ENCODE results near the gene FMNL1.
A peak's percentile ranks its signal among the peaks of the same experiment; 100 is the strongest.

FMNL1 gene

DNA sequence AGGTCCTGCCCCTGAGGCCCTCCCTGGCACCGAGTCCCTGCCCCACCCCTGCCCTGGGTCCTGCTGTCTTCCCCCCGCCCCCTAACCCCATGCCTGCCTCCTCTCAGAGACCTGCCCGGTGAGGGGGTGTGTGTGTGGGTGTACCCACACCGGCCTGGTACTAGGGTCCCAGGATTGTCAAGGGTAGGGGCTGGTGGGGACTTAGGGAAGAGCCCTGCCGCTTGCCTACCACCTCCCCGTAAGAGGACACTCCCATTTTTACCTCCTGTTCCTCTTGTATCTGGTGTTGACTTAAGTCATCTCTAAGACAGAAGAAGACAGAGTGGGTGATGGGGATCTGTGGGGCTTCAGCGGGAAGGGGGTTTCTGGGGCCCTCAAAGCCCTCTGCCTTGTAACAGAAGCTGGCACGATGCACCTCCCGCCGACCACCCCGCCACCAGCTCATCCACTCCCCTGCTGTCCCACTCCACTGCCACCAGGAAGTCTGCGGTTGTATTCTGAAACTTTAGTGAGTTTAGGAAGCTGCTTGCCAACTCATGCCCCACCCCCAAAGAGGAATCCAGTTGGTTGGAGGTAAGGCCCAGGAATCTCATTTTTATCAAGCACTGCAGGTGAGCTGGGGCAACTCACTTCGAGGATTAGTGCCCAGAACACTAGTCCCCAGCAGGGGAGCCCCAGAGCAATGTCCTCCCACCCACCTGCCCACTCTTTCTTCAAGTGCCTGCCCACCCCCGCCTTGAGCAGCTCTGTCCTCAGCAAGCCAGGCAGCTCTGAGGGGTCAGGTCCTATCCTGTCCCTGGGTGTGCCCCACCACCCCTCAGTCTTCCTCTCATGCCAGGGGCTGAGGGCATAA lies 34.7 kb downstream of the FMNL1 start:
- no peak for DNase-seq (ENCODE audit: low read depth)

- no peak for DNase-seq (ENCODE audit: low read depth)
Observed at GRCh38 chr17:45257115-45257514, 35.4 kb downstream of the FMNL1 start.

- DNase-seq (ENCODE audit: low read depth), result no peak
Observed at GRCh38 chr17:45258981-45259380, 37.3 kb downstream of the FMNL1 start.

DNA sequence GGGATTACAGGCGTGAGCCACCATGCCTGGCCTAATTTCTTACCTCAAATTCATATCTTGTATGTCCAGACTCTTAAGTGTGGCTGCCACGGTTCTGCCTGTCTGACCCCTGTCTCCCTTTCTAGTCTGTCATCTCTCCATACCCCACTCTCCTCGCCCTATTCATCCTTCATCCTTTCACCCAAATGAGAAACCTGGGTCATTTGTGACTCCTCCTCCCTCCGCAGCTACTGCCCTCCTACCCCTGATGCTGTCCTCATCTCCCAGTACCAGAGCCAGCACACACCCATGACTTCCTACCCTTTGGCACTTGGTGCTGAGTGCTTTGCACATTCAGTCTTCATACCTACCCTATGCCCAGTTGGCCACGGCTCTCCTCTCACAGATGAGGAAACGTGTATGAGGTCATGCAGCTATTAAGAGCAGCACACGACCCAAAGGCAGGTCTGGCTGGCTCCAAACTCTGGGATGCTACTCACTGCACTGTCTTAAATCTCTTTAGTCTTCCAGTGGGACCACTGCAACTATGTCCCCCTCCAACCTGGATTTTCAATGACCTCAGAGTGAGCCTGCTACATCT lies 38.6 kb downstream of the FMNL1 start:
- DNase-seq (ENCODE audit: low read depth), result no peak

DNA sequence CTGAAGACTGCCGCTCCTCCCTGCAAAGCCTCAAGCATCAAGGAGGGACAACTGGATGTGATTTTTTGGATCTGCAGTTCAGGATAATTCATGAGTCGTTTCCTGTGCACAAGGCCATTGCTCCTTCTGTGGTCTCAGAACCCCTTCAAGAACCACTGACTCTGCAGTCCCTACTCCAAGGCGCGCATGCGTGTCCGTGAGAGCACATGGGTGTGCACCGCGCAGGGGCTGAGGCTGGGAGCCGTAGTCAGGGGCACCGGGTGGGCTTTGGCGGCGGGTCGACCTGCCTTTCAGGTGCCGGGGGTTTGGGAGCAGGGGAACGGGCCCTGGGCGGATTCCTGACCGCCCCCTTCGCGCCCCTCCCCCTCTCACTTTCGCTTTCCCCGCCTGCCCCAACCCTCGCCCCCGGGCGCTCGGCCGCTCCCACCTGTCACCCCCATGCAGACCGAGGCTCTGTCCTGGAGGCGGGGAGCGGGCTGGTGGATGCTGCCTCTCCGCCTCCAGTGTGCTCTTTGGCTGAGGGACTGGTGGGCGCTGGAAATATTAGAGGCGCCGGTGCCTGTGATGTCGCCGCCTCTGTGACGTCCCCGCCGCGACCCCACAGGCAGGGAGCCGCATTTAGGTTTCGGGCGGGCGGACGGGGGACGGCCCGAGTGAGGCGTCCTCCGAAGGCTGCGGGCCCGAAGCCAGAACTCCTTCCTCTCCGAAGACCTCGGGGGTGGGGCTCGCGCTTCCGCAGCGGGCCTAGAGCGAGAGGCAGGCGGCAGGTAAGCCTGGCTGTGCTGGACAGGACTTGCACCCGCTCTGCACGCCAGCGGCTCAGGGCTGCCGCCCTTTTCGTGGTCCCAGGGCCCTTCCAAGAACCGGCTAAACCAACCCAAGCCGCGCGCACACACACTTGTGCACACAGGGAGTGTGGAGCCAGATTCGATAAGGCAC lies 40.2 kb downstream of the FMNL1 start, which contains the start of gene SPATA32:
TSS of gene SPATA32 (minus strand) at position 518 of the 939 bp plus-strand sequence. CDS start at position 440, 78 bp downstream.
- no peak for DNase-seq (ENCODE audit: low read depth)

- DNase-seq (ENCODE audit: low read depth), result no peak
Observed at GRCh38 chr17:45262516-45263476, 41.1 kb downstream of the FMNL1 start.

GRCh38 chr17:45263477-45263860 lies 41.8 kb downstream of the FMNL1 start:
- DNase-seq (ENCODE audit: low read depth), result no peak

GRCh38 chr17:45264430-45264829 lies 42.7 kb downstream of the FMNL1 start:
- DNase-seq (ENCODE audit: low read depth), result no peak

DNA sequence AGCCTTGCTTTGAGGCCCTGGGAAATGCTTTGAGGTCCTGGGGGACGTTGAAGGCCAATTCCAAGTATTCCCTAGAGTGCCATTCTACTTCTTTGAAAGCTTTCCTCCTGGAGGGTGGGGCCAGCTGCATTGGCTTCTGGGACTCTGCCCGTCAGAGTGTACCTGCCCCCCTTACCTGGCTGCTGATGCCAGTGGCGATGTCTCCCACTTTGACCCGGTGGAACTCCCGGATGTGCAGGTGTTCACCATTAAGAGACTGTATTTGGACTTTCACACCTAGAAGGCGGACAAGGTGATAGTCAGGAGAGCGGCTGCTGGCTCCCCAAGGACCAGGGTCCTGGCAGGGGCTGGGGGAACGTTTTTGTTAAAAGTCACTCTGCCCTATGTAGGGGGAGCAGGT lies 43.3 kb downstream of the FMNL1 start:
- no peak for DNase-seq (ENCODE audit: low read depth)

GRCh38 chr17:45265821-45266220 lies 44.1 kb downstream of the FMNL1 start:
- DNase-seq (ENCODE audit: low read depth), result peak; percentile 76

DNA sequence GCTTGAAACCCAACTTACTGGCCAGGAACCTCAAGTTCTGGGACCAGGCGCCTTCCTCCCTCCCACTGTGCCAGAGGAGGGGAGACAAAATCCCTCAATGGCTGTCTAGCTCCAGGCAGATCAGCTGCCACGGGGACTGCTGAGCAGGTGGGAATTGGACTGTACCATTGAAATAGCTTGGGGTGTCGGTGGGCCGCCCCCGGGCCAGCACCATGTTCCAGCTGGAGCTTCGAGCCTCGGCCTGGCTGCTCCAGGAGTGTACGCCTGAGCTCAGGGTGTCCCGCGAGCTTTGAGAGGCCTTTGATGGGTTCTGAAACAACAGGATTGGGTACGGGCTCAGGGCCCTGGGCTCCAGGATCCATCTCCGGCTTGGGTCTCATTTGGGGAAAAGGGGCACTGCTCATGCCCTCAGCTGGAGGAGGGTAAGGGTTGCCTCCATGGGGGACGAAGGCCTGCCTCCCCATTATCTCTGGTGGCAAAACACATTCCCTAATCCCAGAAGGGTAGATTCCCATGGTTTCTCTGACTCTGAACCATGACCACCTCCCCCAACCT lies 44.8 kb downstream of the FMNL1 start:
- DNase-seq (ENCODE audit: low read depth), result no peak

DNA sequence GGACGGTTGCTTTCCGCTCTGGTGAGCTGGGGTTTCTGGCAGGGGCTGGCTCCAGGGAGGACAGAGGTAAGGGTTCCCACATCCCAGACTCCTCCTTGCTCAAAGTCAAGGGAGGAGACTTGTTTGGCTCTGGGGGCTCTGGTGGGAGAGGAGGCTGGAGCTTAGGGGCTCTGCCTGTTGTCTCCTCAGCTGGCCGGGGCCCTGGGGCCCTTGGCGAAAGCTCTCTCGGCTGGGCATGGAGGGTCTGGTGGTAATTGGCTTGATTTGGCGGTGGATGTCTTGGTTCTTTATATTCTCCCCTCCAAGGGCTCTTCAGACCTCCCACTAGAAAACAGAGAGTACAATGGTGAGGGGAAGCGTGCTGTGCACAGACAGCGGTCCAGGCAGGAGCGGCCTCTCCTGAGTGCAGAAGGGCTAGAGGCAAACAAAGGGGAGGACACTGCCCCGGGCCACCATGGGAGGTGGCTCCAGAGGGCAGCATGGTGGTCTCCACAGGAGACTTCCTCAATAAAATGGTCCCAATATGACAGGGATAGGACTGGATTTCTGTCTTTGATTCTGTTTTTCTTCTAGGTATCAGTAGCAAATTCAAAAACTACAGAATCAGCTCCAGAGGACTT lies 45.9 kb downstream of the FMNL1 start:
- DNase-seq (ENCODE audit: low read depth), result no peak

- DNase-seq (ENCODE audit: low read depth), result no peak
Observed at GRCh38 chr17:45269912-45270311, 48.2 kb downstream of the FMNL1 start.

- DNase-seq (ENCODE audit: low read depth), result no peak
Observed at GRCh38 chr17:45270828-45271418, 49.2 kb downstream of the FMNL1 start.

DNA sequence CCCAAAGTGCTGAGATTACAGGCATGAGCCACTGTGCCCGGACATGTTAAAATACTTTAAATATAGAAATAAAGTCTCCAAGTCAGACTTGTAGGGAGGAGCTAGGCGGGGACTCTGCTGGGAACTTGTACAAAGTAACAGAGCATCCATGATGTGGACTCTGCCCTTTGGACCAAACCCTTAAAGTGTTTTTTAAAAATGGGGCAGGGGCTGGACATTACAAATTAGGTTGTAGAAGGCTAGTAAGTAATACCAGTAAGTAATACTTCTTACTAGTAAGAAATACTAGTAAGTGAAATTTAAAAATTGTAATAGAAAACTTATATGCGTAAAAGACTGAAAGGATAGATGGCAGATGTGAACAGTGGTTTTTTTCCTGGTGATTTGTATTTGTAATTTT lies 49.9 kb downstream of the FMNL1 start:
- no peak for DNase-seq (ENCODE audit: low read depth)

DNA sequence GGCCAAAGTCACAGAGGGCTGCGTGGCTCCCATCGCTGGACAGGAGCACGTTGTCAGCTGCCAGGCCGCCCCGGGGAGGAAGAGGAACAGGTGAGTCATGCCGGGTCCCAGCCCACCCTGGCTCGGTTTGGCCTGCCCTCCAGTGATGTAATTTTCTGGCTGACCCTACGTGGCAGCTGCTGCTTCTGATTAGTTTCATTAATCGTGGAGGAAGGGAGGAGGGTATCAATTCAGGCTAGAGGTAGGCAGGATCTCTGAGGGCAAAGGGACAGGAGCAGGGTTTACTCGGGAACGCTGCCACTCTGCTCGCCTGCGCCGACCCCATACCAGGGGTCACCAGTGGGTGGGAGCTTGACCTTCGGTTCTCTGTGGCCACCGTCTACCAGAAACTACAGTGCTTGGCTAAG lies 51.9 kb downstream of the FMNL1 start:
- DNase-seq (ENCODE audit: low read depth), result no peak

DNA sequence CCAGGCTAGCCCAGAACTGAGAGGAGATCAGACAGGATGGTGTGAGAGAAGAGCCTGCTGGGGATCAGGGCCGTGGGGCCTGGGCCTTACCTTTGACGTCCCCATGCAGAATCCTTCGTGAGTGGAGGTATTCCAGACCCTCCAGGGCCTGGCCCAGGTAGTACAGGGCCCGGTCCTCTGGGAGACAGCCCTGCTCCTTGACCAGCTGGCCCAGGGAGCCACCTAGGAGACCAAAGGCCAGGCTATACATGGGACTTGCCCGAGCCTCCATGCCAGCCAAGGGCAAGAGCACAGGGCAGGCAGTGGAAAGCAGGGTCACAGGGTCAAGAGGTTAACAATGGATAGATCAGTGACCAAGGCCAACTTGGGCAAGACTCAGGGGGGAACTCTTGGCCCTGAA lies 52.3 kb downstream of the FMNL1 start:
- no peak for DNase-seq (ENCODE audit: low read depth)

GRCh38 chr17:45276031-45276430 lies 54.3 kb downstream of the FMNL1 start:
- no peak for DNase-seq (ENCODE audit: low read depth)

DNA sequence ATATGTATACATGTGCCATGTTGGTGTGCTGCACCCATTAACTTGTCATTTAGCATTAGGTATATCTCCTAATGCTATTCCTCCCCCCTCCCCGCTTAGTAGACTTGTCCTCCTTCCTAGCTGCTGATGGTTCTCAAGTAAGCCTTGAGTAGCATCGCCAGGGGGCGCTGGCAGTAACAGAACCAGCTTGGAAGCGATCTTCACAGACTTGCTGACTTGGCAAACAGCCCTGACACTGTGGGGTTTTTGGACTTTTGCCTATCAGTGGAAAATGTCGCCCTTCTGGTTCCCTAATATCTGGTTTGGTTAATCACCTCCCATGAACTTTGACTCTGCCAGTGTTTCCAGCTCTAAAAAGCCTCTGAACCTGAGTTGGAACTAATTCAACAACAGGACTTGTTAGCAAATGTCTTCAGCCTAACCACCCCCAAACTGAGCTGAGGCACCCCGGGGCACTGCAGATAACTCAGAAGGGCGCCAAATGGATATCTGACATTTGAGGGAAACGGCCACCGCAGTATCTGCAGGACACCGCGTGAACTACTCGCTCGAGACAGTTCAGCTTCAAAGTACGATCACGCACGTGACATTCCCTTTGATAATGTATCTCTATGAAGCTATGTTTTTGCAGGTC lies 55.6 kb downstream of the FMNL1 start:
- DNase-seq (ENCODE audit: low read depth), result peak; percentile 92

- peak; percentile 69 for DNase-seq (ENCODE audit: low read depth)
Observed at GRCh38 chr17:45277992-45278391, 56.3 kb downstream of the FMNL1 start.
